A673 (cell line): Measurements from ENCODE around the gene CST4. TPM values are rescaled to one million over a fixed set of nuclear protein-coding genes. Genes with fewer than 3 reads are reported as not detected.
"Not testable (repeated sequence)": the region's sequence is repeated elsewhere in the genome, so short reads cannot be mapped to it uniquely, and the experiment has no call there.

ENCODE experiments used
- BruUV-seq: library from RNA; stranded (reverse); fragments of 400-500 nt; replicated peaks from 2 replicates; lab custom pipeline; 2021; lab: Mats Ljungman, UMichigan
- CTCF ChIA-PET: fragments of 300-600 bp; sonication (Branson Sonifier 250); formaldehyde crosslinking; loops from one replicate; lab custom pipeline; 2022; ENCODE audit warnings: antibody characterized with exemption; lab: Charles Lee
- POLR2A ChIA-PET: fragments of 300-600 bp; sonication (Branson Sonifier 250); formaldehyde crosslinking; loops from one replicate; lab custom pipeline; 2022; ENCODE audit warnings: antibody characterized with exemption; ENCODE audit not compliant: low non-redundant PET; lab: Charles Lee
- DNase-seq: peaks from one replicate; pipeline ENCODE4 v3.0.0-alpha.2; 2015; ENCODE audit warnings: low spot score
- H3K27ac ChIP-seq: fragments of 200-600 bp; sonication (generic); 2 replicates; pipeline ENCODE4 v1.5.1; 2016; ENCODE audit warnings: mixed run types, low read depth, mild to moderate bottlenecking, mixed read lengths, antibody characterized with exemption, low read length; ENCODE audit not compliant: poor library complexity, severe bottlenecking
- H3K27me3 ChIP-seq: fragments of 200-600 bp; sonication (generic); replicated peaks from 2 replicates; pipeline ENCODE4 v1.6.1; 2017; ENCODE audit warnings: mixed run types, low read depth, mild to moderate bottlenecking, mixed read lengths, antibody characterized with exemption, low read length; ENCODE audit not compliant: insufficient read depth, poor library complexity
- H3K36me3 ChIP-seq: fragments of 200-600 bp; sonication (generic); 2 replicates; pipeline ENCODE4 v1.6.1; 2016; ENCODE audit warnings: mixed run types, mild to moderate bottlenecking, mixed read lengths, antibody characterized with exemption, low read length; ENCODE audit not compliant: insufficient read depth, poor library complexity, severe bottlenecking
- H3K4me1 ChIP-seq: fragments of 200-600 bp; sonication (generic); 2 replicates; pipeline ENCODE4 v1.6.1; 2017; ENCODE audit warnings: mixed run types, mild to moderate bottlenecking, mixed read lengths, antibody characterized with exemption, low read length; ENCODE audit not compliant: insufficient read depth, poor library complexity, severe bottlenecking
- H3K4me3 ChIP-seq: fragments of 200-600 bp; sonication (generic); 2 replicates; pipeline ENCODE4 v1.5.1; 2016; ENCODE audit warnings: low read depth, mixed run types, mild to moderate bottlenecking, mixed read lengths, low read length; ENCODE audit not compliant: poor library complexity, severe bottlenecking
- H3K9me3 ChIP-seq: fragments of 200-600 bp; sonication (generic); 2 replicates; pipeline ENCODE4 v1.6.1; 2016; ENCODE audit warnings: mixed run types, low read depth, mild to moderate bottlenecking, mixed read lengths, antibody characterized with exemption, low read length; ENCODE audit not compliant: poor library complexity, severe bottlenecking
- EZH2 ChIP-seq: fragments of 200-600 bp; sonication (generic); IDR thresholded peaks from 2 replicates; pipeline ENCODE4 v1.6.1; 2017; ENCODE audit warnings: borderline replicate concordance, low read depth, mild to moderate bottlenecking, mixed read lengths, antibody characterized with exemption, low read length; ENCODE audit not compliant: poor library complexity, severe bottlenecking
- intact Hi-C: fragments of 100-400 bp; cut with micrococcal nuclease; formaldehyde crosslinking; loops from one replicate; pipeline ENCODE4 v1.10.0; 2022; ENCODE audit not compliant: unreplicated experiment
- total RNA-seq: library from RNA; stranded (reverse); gene quantifications from 2 replicates; pipeline ENCODE4 v1.2.3, GENCODE V29; 2021
- TF ChIP-seq, protein P1 (sequence below): fragments of 300-800, 200-600 bp; sonication (generic); conservative IDR thresholded peaks from 2 replicates; pipeline ENCODE4 v1.5.1; 2017; ENCODE audit warnings: low read depth, mild to moderate bottlenecking, antibody characterized with exemption, low read length, moderate library complexity, mixed read lengths

Gene CST4
- total RNA-seq, 1 experiment from 2014 or later: not detected

DNA sequence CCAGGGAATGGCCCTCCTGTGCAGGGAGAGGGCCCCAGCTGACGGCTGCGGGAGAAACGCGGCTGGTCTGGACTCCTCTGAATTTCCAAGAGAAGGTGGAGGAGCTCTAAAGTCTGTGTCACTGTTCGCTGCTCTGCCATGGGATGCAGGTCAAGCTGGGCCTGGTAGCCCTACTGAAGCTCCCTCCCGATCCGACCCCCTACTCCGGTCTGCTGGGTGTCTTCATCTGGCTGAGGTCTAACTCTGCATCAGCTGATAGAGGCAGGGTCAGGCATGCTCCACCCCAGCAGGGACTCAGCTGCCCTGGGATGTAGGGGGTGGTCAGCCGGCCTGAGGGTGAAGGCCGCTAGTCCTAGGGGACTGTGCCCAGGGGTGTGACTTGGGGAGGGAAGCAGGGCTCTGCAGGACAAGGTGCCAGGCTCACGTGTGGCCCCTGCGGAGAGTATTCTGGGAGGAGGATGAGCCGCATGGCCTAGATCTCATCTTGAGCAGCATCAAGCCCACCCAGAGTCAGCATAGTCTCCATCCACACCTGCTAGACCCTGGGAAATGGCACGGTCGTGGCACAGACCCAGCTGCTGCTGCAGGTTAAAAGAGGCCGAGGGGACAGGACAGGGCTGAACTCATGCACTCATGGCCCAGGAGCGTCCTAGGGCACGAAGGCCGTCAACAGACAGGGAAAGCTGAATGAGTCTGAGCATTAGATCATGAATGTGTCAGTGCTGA is 52.5 kb downstream of the CST4 start:
- DNase-seq: no peak
- H3K4me3 ChIP-seq: peak overlapping the region; percentile 95
- no peak overlapping the region for H3K27ac ChIP-seq
- no peaks in the 10 kb centered on the region for H3K4me1 ChIP-seq
- TF ChIP-seq, protein P1, sequence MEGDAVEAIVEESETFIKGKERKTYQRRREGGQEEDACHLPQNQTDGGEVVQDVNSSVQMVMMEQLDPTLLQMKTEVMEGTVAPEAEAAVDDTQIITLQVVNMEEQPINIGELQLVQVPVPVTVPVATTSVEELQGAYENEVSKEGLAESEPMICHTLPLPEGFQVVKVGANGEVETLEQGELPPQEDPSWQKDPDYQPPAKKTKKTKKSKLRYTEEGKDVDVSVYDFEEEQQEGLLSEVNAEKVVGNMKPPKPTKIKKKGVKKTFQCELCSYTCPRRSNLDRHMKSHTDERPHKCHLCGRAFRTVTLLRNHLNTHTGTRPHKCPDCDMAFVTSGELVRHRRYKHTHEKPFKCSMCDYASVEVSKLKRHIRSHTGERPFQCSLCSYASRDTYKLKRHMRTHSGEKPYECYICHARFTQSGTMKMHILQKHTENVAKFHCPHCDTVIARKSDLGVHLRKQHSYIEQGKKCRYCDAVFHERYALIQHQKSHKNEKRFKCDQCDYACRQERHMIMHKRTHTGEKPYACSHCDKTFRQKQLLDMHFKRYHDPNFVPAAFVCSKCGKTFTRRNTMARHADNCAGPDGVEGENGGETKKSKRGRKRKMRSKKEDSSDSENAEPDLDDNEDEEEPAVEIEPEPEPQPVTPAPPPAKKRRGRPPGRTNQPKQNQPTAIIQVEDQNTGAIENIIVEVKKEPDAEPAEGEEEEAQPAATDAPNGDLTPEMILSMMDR: no peak
- TF ChIP-seq EZH2: no peak
- no TSS peak for BruUV-seq
- H3K36me3 ChIP-seq: no peaks in the 10 kb centered on the region
- intact Hi-C loops: no loop called here
- CTCF ChIA-PET: no interaction called here
- H3K9me3 ChIP-seq: no peaks in the 10 kb centered on the region
- H3K27me3 ChIP-seq: no peaks in the 10 kb centered on the region
- POLR2A ChIA-PET: no interaction called here

DNA sequence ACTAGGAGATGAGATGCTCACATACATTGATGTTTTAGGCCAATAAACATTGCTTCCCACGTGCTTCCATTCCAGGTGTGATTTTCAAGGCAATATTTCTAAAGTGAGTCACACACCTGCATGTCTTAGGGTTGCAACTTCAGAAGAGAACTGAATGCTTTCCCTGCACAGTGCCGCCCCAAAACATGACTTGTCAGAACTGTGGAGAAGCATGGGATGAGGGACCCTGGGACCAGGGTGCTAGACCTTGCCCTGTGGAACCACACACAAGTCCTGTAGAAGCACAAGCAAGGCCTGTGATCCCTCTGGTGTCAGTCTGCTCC is 53.1 kb downstream of the CST4 start:
- BruUV-seq, H3K4me1 ChIP-seq, intact Hi-C loops, H3K27ac ChIP-seq, H3K36me3 ChIP-seq, CTCF ChIA-PET, H3K4me3 ChIP-seq, H3K9me3 ChIP-seq, DNase-seq, H3K27me3 ChIP-seq: not testable (repeated sequence)
- POLR2A ChIA-PET: interaction anchor here (0.6 kb wide), 1 partner anchor 19 kb away, joined by 3 read pairs; no protein-coding TSS in a partner anchor

Other genes with a start within 250 kb of the CST4 start
- not detected in 2 replicates for gene CSTL1, start 249.4 kb downstream of the CST4 start, total RNA-seq
- gene CST11, start 236.2 kb downstream of the CST4 start, total RNA-seq: not detected in 2 replicates
- gene CST8, start 197.9 kb downstream of the CST4 start, total RNA-seq: not detected in 2 replicates
- not detected in 2 replicates for gene CST9L, start 120.6 kb downstream of the CST4 start, total RNA-seq
- gene CST9, start 83.1 kb downstream of the CST4 start, total RNA-seq: not detected in 2 replicates
- gene CST3, start 51.1 kb downstream of the CST4 start, total RNA-seq: 82.7 and 91.3 TPM in 2 replicates
- gene CST1, start 61.9 kb upstream of the CST4 start, total RNA-seq: not detected in 2 replicates
- not detected in 2 replicates for gene CST2, start 137.7 kb upstream of the CST4 start, total RNA-seq
- gene CST5, start 190.7 kb upstream of the CST4 start, total RNA-seq: not detected in 2 replicates